Fibroblast of the aortic adventitia (primary cell): Measurements from ENCODE around the gene SYNE1. TPM values are rescaled to one million over a fixed set of nuclear protein-coding genes. Genes with fewer than 3 reads are reported as not detected.

ENCODE experiments used
- DNase-seq: peaks from one replicate; pipeline ENCODE4 v3.0.0-alpha.2; 2010; ENCODE audit warnings: low read depth
- H3K4me3 ChIP-seq: 2 replicates; pipeline ENCODE4 v1.5.1; 2011; ENCODE audit warnings: low read depth, mild to moderate bottlenecking, control low read depth, low read length, moderate library complexity
- CTCF ChIP-seq: IDR thresholded peaks from 2 replicates; pipeline ENCODE4 v1.5.1; 2011; ENCODE audit warnings: mild to moderate bottlenecking, low read length, control low read depth, inconsistent platforms; ENCODE audit not compliant: insufficient read depth
- total RNA-seq: library from RNA; depleted of rRNA; stranded (reverse); fragments of >200 nt; gene quantifications from 2 replicates; pipeline ENCODE4 v1.2.3, GENCODE V29; 2012; ENCODE audit warnings: low replicate concordance

The SYNE1 gene
- total RNA-seq, 1 donor: 193 TPM

- no peak for TF ChIP-seq CTCF
- DNase-seq: no peak
- no peak overlapping the region for H3K4me3 ChIP-seq
These were observed 537.5 kb downstream of the SYNE1 start for GRCh38 chr6:152099446-152100182.

GRCh38 chr6:152098683-152099082 is 538.5 kb downstream of the SYNE1 start:
- TF ChIP-seq CTCF: no peak
- no peak for DNase-seq
- H3K4me3 ChIP-seq: no peak overlapping the region

- DNase-seq: peak; percentile 91
- H3K4me3 ChIP-seq: no peak overlapping the region
- TF ChIP-seq CTCF: peak; percentile 35
These were observed 540.2 kb downstream of the SYNE1 start for GRCh38 chr6:152096863-152097496.

- no peak overlapping the region for H3K4me3 ChIP-seq
- TF ChIP-seq CTCF: no peak
These were observed 542.1 kb downstream of the SYNE1 start for GRCh38 chr6:152094992-152095592.

GRCh38 chr6:152094276-152094675 is 542.9 kb downstream of the SYNE1 start:
- DNase-seq: no peak
- H3K4me3 ChIP-seq: no peak overlapping the region
- no peak for TF ChIP-seq CTCF

More at GRCh38 chr6:152094992-152095592, 542.1 kb downstream of the SYNE1 start:
- DNase-seq: peak; percentile 99

GRCh38 chr6:152093711-152094110 is 543.5 kb downstream of the SYNE1 start:
- TF ChIP-seq CTCF: no peak
- DNase-seq: no peak
- H3K4me3 ChIP-seq: no peak overlapping the region
